ENCODE data around the gene USP12. TPM values are rescaled to one million over a fixed set of nuclear protein-coding genes. Genes with fewer than 3 reads are reported as not detected.
"Not testable (repeated sequence)": the region's sequence is repeated elsewhere in the genome, so short reads cannot be mapped to it uniquely, and the experiment has no call there.

The USP12 gene
- total RNA-seq, 1 donor from 2014 or later, result 36.7 TPM

GRCh38 chr13:27147530-27148170 is 24.0 kb downstream of the USP12 start:
- Histone ChIP-seq H3K27me3 (ENCODE audit: low read depth) (no peaks in the 10 kb centered on the region), H3K9me3 (peaks cover 11% of the 10 kb centered on the region), H3K4me1 (peaks cover 29% of the 10 kb centered on the region), H3K27ac (no peak overlapping the region), H3K4me3 (no peak overlapping the region), H3K36me3 (no peaks in the 10 kb centered on the region)
- TF ChIP-seq CTCF (IDR thresholded peaks at IDR 0.05), result no peak
- intact Hi-C loops (cut with DNase I), result no loop called here
- DNase-seq, result no peak
- no peak for ATAC-seq

GRCh38 chr13:27141746-27142145 is 29.9 kb downstream of the USP12 start:
- Histone ChIP-seq H3K4me1 (peaks cover 27% of the 10 kb centered on the region), H3K36me3 (no peaks in the 10 kb centered on the region), H3K27me3 (ENCODE audit: low read depth) (no peaks in the 10 kb centered on the region), H3K9me3 (peaks cover 21% of the 10 kb centered on the region), H3K27ac (no peak overlapping the region), H3K4me3 (no peak overlapping the region)
- ATAC-seq, result no peak
- intact Hi-C loops (cut with DNase I), result no loop called here
- no peak for DNase-seq
- no peak for TF ChIP-seq CTCF (IDR thresholded peaks at IDR 0.05)

- H3K36me3 ChIP-seq; ATAC-seq; H3K4me3 ChIP-seq; DNase-seq; intact Hi-C loops (cut with DNase I); H3K27me3 ChIP-seq (ENCODE audit: low read depth); H3K27ac ChIP-seq: not testable (repeated sequence)
- peaks cover 21% of the 10 kb centered on the region for H3K9me3 ChIP-seq
- H3K4me1 ChIP-seq, result peaks cover 22% of the 10 kb centered on the region
Observed at GRCh38 chr13:27141159-27141558, 30.5 kb downstream of the USP12 start.

- Histone ChIP-seq H3K4me3 (no peak overlapping the region), H3K27ac (no peak overlapping the region), H3K36me3 (no peaks in the 10 kb centered on the region), H3K9me3 (peaks cover 21% of the 10 kb centered on the region), H3K4me1 (peaks cover 14% of the 10 kb centered on the region), H3K27me3 (ENCODE audit: low read depth) (no peaks in the 10 kb centered on the region)
- ATAC-seq, result no peak
- DNase-seq, result no peak
- intact Hi-C loops (cut with DNase I), result no loop called here
- no peak for TF ChIP-seq CTCF (IDR thresholded peaks at IDR 0.05)
Observed at GRCh38 chr13:27140060-27140459, 31.6 kb downstream of the USP12 start.

- Histone ChIP-seq H3K36me3 (no peaks in the 10 kb centered on the region), H3K4me1 (peaks cover 9% of the 10 kb centered on the region), H3K27ac (no peak overlapping the region), H3K9me3 (peaks cover 21% of the 10 kb centered on the region), H3K4me3 (no peak overlapping the region), H3K27me3 (ENCODE audit: low read depth) (no peaks in the 10 kb centered on the region)
- TF ChIP-seq CTCF (IDR thresholded peaks at IDR 0.05), result no peak
- DNase-seq (no peak), ATAC-seq (no peak)
- intact Hi-C loops (cut with DNase I), result no loop called here
Observed at GRCh38 chr13:27139565-27139964, 32.0 kb downstream of the USP12 start.

GRCh38 chr13:27138457-27139093 is 33.0 kb downstream of the USP12 start:
- Histone ChIP-seq H3K4me3 (no peak overlapping the region), H3K4me1 (peaks cover 17% of the 10 kb centered on the region), H3K9me3 (peaks cover 17% of the 10 kb centered on the region), H3K27me3 (ENCODE audit: low read depth) (no peaks in the 10 kb centered on the region), H3K36me3 (no peaks in the 10 kb centered on the region), H3K27ac (no peak overlapping the region)
- ATAC-seq (no peak), DNase-seq (no peak)
- intact Hi-C loops (cut with DNase I), result no loop called here
- no peak for TF ChIP-seq CTCF (IDR thresholded peaks at IDR 0.05)
